NK-92 treated with Interleukin-12 subunit alpha and Interleukin-12 subunit beta, amount 100 ng/mL, for 24 hours (cell line): ENCODE measurements around the gene CTSD.

Source experiments
- DNase-seq: peaks from one replicate; lab custom pipeline; 2025; lab: John Stamatoyannopoulos, UW

The CTSD gene

GRCh38 chr11:1744891-1745700 is 18.6 kb downstream of the CTSD start:
- no peak for DNase-seq

GRCh38 chr11:1744137-1744886 is 19.4 kb downstream of the CTSD start:
- DNase-seq: no peak

GRCh38 chr11:1743585-1744136 is 20.1 kb downstream of the CTSD start:
- DNase-seq: no peak

GRCh38 chr11:1742869-1743584 is 20.7 kb downstream of the CTSD start:
- DNase-seq: no peak

GRCh38 chr11:1742371-1742770 is 21.4 kb downstream of the CTSD start:
- no peak for DNase-seq

- DNase-seq: no peak
Measured at GRCh38 chr11:1741741-1742140, 22.0 kb downstream of the CTSD start.

- no peak for DNase-seq
Measured at GRCh38 chr11:1740786-1741530, 22.8 kb downstream of the CTSD start.

- DNase-seq: no peak
Measured at GRCh38 chr11:1739576-1739975, 24.2 kb downstream of the CTSD start.

GRCh38 chr11:1738380-1738779 is 25.3 kb downstream of the CTSD start:
- DNase-seq: no peak

GRCh38 chr11:1737080-1737757 is 26.5 kb downstream of the CTSD start:
- DNase-seq: no peak

GRCh38 chr11:1736447-1736992 is 27.2 kb downstream of the CTSD start:
- no peak for DNase-seq

- no peak for DNase-seq
Measured at GRCh38 chr11:1735271-1735670, 28.5 kb downstream of the CTSD start.

GRCh38 chr11:1734641-1735081 is 29.1 kb downstream of the CTSD start:
- DNase-seq: no peak

GRCh38 chr11:1733716-1734640 is 29.7 kb downstream of the CTSD start:
- no peak for DNase-seq

GRCh38 chr11:1733009-1733715 is 30.6 kb downstream of the CTSD start:
- no peak for DNase-seq

GRCh38 chr11:1732418-1733008 is 31.2 kb downstream of the CTSD start:
- no peak for DNase-seq

GRCh38 chr11:1731451-1732059 is 32.2 kb downstream of the CTSD start:
- DNase-seq: no peak

GRCh38 chr11:1730059-1730629 is 33.6 kb downstream of the CTSD start:
- DNase-seq: no peak
